ENCODE measurements around the gene FRMD4A.
"Not testable (repeated sequence)": the region's sequence is repeated elsewhere in the genome, so short reads cannot be mapped to it uniquely, and the experiment has no call there.

Gene FRMD4A

DNA sequence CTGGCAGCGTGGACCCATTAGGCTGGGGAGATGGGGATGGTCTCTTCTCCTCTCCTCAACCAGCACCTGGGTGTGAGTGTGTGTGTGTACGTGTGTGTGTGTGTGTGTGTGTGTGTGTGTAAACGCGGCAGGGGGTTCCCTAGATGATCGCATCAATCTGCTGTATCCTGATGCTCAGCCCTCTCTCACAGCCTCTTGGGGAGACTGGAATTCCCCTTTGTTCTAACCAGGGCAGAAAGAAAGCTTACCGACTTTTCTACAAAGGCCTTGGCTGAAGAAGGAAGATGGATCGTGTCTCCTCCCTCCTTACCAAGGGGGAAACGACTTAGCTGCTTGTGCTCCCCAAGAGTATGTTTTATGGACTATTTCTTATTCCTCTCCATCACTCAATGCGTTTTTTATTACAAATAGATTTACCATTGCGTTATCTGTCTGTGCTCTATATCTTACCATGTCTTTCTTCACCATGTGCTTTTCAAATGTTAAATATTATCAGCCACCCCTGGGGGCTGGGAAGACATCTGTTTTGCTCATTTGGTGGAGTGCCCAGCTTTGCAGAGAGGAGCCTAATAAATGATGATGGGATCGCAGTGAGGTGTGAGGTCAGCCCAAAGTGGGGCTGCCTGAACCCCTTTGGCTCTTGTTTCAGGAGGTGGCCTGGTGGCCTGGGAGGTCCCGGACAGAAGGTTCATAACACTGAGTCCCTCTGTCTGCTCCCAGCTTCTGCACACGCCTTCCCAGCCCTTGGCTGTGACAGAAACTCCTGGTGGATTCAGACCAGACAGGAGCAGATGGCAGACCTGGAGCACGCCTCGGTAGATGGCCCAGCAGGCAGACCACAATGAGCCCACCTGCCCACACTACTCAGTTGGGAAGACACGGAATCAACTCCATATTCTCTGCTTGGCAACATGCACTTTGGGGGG is 481.9 kb downstream of the FRMD4A start:
- no peak for DNase-seq (ENCODE audit: low read depth)

DNA sequence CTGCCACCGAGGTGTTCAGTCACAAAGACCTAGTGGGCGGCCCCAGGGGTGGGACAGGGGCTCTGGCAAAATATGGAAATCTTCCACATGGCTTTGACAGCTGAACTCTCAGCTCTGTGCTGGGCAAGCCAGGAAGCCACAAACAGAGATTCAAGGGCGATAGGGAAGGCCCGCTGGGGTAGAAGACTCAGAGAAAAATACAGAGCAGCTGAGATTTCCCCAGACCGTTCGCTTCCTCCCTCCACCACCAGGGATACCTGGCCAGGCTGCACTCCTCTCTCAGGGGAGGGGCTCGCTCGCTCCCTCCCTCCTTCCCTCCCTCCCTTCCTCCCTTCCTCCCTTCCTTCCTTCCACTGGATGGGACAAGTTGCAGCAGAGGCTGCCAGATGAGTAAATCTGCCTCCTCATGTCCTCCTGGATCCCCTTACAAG is 483.5 kb downstream of the FRMD4A start:
- DNase-seq (ENCODE audit: low read depth), result no peak

DNA sequence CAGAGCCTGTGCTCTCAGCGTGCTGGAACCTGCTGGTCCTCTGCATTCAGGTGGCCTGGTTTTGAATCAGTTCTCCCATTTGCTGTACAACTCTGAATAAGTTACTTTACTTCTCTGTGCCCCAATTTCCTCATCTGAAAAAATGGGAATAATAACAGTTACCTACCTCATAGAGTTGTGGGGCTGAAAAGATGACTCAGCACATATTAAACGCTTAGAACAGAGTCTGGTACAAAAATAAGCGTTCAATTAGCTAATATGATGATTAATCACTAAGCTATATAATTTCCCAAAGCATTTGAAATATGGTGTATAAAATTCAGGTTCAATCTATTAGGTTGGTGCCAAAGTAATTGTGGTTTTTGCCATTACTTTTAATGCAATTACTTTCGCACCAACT is 484.8 kb downstream of the FRMD4A start:
- no peak for DNase-seq (ENCODE audit: low read depth)

DNA sequence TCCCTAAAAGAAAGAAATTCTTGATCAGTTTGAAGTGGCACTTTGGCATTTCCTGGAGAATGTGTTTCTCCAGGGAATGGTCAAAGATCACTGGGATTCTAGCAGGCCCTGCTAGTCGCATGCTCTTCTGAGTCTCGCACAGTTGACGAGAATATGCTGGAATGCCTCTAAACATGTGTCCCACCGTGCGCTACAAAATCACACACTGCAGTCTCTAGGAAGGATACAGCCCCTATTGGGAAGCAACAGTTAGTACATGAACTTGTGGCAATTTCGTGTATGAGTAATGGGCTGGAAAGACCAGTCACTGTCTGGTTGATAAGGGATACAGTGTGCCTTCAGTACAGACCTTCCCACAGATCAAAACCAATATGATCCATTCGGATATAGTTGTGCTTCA is 486.1 kb downstream of the FRMD4A start:
- no peak for DNase-seq (ENCODE audit: low read depth)

DNA sequence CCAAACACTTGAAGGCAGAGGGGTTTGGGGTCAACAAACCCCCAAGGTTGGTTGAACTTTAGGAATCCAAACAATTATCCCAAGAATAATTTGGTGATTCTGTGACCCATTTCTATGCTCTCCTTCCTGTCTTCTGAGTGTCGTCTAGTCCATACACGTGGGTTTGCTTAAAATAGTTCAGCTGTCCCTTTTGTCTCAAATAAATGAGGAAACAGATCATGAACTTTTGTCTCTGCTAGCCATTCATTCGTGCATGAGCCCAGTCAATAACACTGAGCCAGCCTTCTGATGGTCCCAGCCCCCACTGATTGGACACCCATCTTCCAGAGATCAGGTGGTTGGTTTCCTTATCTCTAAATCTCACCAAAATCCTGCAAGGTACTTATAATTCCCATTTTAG is 488.6 kb downstream of the FRMD4A start:
- no peak for DNase-seq (ENCODE audit: low read depth)

DNA sequence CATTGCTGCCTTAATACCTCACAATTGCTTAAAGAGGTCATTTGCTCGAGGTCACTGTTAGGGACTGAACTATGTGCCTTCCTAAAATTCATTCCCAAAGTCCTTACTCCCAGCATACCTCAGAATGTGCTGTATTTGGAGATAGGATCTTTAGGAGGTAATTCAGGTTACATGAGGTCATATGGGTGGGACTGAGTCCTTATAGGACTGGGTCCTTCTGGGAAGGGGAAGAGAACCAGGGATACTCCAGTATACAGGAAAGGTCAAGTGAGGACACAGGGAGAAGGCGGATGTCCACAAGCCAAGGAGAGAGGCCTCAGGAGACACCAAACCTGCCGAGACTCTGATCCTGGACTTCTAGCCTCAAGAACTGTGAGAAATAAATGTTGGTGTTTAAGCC is 490.7 kb downstream of the FRMD4A start:
- DNase-seq (ENCODE audit: low read depth), result no peak

DNA sequence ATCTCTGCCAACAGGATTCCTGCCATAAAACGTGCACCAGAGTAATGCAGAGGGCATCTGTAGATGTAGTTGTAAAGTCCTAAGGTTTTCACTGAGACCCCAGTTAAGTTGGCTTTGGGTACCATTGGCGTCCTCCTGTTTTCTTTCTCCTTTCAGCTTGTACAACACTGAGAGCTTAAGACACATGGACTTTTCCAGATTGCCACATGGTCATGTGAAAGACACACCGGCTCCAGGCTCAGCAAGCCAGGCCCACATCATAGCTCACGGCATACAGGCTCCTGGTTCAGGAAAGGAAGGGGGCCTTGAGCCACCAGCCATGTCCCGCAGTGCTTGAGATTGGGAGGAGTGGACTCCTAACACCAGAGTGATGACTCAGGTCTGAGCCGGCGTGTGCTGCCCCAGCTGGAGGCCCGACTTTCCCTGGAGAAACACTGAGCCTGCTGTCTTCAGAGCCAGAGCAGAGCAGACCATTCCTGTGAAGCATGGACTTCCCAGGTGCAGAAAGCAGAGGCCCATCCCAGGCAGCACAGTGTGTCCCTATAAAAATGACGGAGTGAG is 491.2 kb downstream of the FRMD4A start:
- DNase-seq (ENCODE audit: low read depth), result no peak

DNA sequence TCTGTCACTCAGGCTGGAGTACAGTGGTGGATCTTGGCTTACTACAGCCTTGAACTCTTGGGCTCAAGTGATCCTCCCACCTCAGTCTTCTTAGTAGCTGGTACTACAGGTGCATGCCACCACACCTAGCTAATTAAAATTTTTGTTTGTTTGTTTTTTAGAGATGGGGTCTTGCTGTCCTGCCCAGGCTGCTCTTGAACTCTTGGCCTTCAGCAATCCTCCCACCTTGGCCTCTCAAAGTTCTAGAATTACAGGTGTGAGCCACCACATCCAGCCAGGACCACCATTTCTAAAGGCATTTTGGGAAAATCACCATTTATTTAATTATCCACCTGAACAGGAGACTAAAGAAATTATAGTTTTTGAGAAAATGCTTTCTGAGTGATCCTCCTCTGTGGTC is 491.7 kb downstream of the FRMD4A start:
- DNase-seq (ENCODE audit: low read depth), result no peak

DNA sequence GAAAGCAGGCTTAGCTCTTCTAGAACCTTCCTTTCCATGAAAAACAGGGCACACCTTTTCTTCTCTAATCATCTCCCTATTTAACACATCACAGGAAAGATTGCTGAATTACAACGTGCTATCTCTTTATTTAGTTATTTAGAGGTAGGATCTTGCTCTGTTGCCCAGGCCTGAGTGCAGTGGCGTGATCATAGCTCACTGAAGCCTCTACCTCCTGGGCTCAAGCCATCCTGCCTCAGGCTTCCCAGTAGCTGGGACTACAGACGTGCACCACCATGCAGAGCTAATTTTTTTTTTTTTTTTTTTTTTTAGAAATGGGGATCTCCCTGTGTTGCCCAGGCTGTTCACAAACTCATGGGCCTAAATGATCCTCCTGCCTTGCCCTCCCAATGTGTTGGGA is 492.8 kb downstream of the FRMD4A start:
- DNase-seq (ENCODE audit: low read depth), result no peak

DNA sequence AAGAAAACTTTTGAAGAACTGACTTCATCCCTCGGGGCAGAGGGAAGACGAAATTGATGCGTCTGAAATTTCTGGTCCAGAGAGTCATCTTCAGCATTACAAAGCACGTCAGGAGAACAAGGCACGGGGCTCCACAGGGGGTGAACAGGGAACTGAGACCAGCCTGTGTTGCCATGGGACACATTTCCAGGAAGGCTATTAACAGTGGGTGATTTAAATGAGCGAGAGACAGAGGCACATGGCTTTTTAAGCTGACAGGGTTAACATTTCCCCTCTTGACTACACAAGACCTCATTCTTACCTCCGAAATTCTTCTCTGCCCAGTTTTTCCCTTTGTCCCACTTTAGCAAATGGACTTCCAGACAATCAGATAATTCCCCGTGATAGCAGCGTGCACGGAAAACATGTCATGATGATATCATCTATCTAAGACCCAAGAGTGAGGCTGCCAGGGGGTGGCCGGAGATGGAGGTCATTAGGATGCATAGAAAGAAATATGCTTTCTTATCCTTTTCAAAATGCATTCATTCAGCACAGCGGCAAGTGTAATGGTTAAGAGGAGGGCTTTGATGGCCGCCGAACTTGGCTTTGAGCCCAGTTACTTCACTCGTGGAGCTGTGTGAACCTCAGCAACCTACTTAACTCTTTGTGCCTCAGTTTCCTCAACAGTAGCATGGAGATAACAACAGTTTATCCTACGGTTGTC is 496.0 kb downstream of the FRMD4A start:
- DNase-seq (ENCODE audit: low read depth), result no peak

DNA sequence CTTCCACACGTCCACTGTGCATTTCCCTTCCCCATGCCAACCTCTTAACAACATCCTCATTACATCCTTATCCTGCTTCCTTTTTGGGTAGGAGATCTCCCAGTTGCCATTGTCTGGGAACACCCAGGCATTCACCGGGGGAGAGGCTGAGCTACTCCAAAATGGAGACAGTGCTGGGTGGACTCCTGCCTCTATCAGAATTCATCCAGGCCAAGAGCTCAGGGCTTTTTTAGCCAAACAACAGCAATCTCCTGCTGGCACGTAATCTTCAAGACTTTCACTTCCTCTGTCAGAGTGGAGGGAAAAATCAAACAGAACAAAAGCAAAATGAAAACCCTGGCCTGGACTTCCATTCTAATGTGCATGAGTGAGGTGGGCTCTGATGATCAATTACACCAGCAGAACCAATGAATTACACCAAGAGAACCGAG is 499.0 kb downstream of the FRMD4A start:
- DNase-seq (ENCODE audit: low read depth), result no peak

DNA sequence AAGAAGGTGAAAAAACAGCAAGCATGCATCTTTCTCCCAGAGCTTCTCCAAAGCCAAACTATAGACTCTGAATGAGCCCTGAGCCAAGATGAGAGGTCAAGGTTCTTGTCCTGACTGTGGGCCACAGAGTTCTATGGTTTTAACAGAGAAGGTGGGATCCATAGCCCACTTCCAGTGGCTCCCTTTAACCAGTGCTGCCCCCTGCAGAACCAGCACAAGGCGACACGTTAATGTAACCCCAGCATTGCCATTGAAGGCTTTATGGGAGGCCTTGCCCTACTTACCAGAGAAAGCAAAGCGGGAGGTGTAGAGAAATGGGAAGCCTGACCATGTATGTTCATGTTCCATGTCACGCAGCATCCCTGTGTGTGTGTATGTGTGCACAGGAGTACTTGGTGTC is 500.3 kb downstream of the FRMD4A start:
- no peak for DNase-seq (ENCODE audit: low read depth)

DNA sequence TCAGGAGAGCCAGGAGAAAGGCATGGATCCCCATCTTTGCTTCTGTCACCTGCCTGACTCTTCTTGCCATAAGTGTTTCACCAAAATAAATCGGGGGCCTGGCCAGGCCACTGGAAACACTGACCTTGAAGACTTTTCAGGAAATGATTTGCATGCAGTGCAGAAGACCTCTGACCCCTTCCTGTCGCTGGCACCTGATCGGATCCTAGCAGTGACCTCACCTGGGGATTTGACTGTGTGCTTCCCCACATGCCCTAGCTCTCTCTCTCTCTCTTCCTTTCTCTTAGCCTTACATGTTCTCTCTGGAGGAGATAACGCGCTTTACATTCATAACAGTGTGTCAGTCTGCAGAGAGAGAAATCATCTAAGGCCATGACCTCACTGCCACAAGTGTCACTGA is 500.9 kb downstream of the FRMD4A start:
- no peak for DNase-seq (ENCODE audit: low read depth)

DNA sequence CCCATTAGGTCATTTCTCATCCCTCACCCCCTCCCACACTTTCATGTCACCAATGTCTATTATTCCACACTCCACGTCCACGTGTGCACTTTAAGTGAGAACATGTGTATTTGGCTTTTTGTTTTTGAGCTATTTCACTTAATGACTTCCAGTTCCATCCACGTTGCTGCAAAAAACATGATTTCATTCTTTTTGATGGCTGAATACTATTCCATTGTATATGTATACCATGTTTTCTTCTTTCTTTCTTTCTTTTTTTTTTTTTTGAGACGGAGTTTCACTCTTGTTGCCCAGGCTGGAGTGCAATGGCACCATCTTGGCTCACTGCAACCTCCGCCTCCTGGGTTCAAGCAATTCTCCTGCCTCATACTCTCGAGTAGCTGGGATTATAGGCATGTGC is 502.4 kb downstream of the FRMD4A start:
- not testable (repeated sequence) for DNase-seq (ENCODE audit: low read depth)

DNA sequence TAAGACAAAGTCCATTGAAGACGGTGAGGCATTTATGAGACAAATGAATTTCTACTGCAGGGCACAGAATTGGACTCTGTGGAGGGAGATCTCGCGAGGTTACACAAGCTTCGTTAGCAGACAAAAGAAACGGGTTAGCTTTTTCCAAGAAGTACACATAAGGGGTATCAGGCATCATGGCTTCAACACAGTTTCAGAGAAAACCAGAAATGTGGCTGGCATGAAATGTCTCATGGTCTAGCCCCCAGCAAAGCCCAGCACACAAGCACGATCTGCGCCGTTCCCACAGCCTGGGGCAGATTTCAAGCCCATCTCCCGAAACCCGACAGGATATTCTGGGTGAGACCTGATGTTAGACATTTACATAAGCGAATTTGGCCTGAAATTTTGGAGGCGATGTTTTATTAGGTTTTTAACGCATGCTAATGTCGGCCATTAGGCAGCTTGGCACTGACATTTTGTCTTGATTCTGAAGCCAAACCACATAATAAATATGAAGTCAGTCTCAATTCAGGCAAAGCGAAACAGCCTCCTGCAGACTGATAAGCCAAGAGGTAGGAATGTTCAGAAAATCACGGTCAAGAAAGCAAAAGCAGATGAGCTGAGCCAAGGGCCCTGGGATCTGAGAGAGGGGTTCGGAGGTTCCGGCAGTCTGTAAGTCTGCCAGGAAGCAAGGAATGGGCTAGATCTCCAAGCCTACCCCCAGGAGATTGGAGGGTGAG is 503.5 kb downstream of the FRMD4A start:
- DNase-seq (ENCODE audit: low read depth), result no peak

DNA sequence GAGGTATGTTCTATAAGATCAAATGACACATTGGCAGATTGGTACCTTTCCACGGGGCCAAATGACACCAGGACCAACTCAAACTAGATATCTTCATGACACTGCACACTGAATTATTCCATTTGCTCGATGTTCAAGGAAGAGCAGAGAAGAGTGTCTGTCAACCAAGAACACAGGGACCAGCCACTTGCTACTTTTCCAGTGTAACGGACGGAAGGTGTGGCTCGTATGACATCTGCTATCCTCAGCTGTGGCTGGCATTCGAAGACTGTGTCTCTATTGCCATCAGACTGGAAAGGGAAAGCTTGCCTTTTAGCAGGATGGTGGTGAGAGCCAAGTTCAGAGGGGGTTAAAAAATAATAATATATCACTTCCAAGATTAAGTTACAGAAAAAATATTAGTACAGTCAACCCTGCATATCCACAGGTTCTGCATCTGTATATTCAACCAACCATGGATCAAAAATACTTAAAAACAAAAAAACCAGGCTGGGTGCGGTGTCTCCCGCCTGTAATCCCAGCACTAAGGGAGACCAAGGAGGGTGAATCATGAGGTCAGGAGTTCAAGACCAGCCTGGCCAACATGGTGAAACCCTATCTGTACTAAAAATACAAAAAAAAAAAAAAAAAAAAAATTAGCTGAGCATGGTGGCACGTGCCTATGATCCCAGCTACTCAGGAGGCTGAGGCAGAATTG is 506.9 kb downstream of the FRMD4A start:
- DNase-seq (ENCODE audit: low read depth), result no peak

DNA sequence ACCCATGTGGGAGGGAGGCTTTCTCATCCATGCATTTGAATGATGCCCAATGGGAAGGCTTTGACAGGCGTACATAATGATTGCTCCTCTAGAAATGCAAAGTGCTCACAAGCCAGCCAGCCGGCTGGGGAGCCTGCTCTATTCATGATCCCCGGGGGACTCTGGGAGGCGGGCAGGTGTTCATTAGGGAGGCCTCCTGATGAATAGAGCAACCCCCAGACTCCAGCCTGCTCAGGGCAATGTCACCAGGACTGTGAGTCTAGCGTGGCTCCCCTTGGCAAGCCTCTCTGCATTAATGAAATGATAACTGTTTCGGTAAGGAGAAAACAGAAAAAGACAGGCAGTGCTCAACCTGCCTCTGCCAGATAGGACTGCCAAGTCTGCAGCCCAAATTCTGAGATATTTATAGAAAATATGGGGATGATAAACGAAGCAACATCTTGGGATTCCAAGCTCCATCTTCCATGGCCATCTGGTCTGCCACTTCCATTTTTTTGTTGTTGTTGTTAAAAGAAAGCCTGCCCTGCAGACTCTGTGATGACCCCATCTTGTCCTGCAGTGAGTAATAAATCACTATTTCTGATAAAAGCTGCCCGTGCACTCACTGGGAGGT is 507.5 kb downstream of the FRMD4A start:
- no peak for DNase-seq (ENCODE audit: low read depth)

DNA sequence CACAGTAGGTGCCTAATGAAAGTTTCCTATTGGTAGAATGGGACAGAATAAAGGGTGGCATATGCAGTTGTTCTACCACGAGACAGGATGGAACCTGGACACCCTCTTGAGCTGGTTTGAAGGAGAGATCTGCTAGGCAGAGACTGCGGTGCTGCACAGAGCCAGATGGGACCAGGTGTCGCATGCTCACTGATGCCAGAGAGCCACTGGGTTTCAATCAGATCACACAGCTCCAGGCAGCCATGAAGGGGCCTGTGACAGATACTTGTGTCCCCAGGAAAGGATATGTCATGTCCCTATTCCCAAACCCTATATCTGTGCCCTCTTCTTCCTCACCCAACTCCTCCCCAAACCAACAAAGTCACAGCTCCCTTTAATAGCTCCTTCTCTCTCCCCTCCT is 508.2 kb downstream of the FRMD4A start:
- DNase-seq (ENCODE audit: low read depth), result no peak

DNA sequence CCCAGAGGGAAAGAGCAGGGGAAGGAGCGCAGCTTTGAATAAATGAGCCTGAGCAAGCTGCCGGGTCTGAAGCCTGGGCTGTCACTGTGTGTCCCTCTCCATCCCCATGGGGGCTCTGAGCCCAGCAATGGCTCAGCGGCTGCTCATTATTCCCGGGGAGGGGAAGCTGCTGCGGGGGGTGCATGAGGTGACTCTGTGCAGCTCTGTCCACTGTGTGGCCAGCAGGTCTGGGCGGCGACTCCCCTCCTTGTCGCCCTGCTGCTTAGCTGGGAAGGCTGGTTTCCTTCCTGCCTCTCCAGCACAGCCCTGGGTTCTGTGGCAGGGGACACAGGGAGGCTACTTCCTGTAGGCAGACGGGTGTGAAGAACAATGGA is 509.8 kb downstream of the FRMD4A start:
- DNase-seq (ENCODE audit: low read depth), result no peak

DNA sequence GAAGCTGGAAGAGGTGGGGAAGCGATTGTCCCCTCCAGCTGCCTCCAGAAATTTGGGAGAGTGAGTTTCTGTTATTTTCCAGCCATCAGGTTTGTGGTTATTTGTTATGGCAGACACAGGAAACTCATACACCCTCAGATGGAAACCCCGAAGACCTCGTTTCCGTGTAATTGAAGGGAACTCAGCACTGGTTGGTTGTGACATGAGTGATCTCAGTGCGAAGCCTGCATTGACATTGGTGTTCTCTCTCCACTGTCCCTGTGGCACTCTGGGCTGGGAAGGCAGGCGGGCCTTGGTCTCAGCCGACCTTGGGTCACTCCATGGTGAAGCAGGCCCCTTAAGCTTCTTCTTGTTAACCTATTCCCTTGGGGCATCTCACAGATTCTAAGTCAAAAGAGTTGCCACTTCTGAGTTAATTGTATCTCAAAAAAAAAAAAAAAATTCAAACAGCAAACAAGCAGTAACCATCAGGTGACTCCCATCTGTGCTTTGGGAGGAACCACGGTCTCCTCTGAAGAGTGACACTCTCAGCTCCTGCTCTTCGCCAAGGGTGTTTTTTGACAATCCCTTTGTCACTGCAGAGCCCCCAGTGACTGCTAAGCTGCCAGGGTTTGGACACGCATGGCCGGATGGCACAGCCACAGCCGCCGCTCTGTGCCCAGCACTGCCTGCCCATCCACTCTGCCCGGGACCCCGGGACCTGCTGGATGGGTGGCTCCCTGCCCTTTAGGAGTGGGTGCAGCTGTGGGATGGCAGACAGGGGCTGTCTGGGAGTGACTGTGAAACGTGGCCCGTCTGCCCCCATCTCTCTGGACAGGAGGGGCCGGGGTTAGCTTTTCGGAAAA is 510.4 kb downstream of the FRMD4A start:
- DNase-seq (ENCODE audit: low read depth), result no peak

Data from CMK (cell line).